GM23338 (cell line): ENCODE results near the gene MSL3.

Experiments
- CREB1 ChIP-seq: fragments of 250-450 bp; sonication (Bioruptor Pico); IDR thresholded peaks from 2 replicates; pipeline ENCODE4 v1.5.0; 2020; ENCODE audit warnings: low read depth, mild to moderate bottlenecking, moderate library complexity
- EZH2 ChIP-seq: fragments of 200-600 bp; sonication (generic); IDR thresholded peaks from one replicate; pipeline ENCODE4 v1.8.0; 2017; ENCODE audit warnings: antibody characterized with exemption, mild to moderate bottlenecking, low read depth; ENCODE audit not compliant: unreplicated experiment
- POLR2AphosphoS5 ChIP-seq: IDR thresholded peaks from 2 replicates; pipeline ENCODE4 v1.6.1; 2016; ENCODE audit warnings: antibody characterized with exemption, low read depth
- TF ChIP-seq, protein P1 (sequence below), 2 experiments: fragments of 200-600 bp in 1 of 2; sonication (generic) in 1 of 2; conservative IDR thresholded peaks; 2 replicates each; pipeline versions ENCODE4 v1.5.1 to v1.6.1; 2016 to 2017; ENCODE audit warnings: antibody characterized with exemption in 2 of 2, low read depth in 2 of 2, mild to moderate bottlenecking in 2 of 2, moderate library complexity in 1 of 2
- TF ChIP-seq, protein P2 (sequence below): IDR thresholded peaks from one replicate; pipeline ENCODE4 v1.6.1; 2018; ENCODE audit warnings: antibody characterized with exemption; ENCODE audit not compliant: unreplicated experiment

DNA sequence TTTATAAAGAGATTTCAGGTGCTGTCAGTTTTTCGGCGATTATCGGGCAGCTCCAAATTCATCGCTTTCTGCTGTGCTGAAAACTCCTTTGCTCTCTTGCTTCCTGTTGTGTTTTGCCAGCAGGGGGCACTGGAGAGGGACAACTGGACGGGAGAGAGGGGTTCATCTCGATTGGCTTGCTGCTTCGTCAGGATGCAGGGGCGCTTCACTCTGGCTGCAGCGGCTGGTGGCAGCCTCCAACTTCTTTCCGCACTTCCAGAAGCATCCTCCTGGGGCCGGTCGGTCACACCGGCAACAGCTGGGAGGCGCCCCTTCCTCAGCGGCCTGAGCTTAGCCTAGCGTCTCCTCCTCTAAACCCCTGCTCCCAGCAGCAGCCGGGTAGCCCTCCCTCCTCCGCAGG, 29.5 kb downstream of the MSL3 start:
- no peak for TF ChIP-seq POLR2AphosphoS5
- TF ChIP-seq, protein P1, sequence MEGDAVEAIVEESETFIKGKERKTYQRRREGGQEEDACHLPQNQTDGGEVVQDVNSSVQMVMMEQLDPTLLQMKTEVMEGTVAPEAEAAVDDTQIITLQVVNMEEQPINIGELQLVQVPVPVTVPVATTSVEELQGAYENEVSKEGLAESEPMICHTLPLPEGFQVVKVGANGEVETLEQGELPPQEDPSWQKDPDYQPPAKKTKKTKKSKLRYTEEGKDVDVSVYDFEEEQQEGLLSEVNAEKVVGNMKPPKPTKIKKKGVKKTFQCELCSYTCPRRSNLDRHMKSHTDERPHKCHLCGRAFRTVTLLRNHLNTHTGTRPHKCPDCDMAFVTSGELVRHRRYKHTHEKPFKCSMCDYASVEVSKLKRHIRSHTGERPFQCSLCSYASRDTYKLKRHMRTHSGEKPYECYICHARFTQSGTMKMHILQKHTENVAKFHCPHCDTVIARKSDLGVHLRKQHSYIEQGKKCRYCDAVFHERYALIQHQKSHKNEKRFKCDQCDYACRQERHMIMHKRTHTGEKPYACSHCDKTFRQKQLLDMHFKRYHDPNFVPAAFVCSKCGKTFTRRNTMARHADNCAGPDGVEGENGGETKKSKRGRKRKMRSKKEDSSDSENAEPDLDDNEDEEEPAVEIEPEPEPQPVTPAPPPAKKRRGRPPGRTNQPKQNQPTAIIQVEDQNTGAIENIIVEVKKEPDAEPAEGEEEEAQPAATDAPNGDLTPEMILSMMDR (conservative IDR thresholded peaks at IDR 0.05; ENCODE audit: low read depth in 2 of 2): peak; percentile 62 to 68
- no peak for TF ChIP-seq EZH2
- no peak for TF ChIP-seq CREB1 (CRISPR knock-in tag)
- TF ChIP-seq, protein P2, sequence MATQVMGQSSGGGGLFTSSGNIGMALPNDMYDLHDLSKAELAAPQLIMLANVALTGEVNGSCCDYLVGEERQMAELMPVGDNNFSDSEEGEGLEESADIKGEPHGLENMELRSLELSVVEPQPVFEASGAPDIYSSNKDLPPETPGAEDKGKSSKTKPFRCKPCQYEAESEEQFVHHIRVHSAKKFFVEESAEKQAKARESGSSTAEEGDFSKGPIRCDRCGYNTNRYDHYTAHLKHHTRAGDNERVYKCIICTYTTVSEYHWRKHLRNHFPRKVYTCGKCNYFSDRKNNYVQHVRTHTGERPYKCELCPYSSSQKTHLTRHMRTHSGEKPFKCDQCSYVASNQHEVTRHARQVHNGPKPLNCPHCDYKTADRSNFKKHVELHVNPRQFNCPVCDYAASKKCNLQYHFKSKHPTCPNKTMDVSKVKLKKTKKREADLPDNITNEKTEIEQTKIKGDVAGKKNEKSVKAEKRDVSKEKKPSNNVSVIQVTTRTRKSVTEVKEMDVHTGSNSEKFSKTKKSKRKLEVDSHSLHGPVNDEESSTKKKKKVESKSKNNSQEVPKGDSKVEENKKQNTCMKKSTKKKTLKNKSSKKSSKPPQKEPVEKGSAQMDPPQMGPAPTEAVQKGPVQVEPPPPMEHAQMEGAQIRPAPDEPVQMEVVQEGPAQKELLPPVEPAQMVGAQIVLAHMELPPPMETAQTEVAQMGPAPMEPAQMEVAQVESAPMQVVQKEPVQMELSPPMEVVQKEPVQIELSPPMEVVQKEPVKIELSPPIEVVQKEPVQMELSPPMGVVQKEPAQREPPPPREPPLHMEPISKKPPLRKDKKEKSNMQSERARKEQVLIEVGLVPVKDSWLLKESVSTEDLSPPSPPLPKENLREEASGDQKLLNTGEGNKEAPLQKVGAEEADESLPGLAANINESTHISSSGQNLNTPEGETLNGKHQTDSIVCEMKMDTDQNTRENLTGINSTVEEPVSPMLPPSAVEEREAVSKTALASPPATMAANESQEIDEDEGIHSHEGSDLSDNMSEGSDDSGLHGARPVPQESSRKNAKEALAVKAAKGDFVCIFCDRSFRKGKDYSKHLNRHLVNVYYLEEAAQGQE: no peak
